Stimulated activated CD8-positive, alpha-beta memory T cell treated with anti-CD3 and anti-CD28 coated beads, Interleukin-7, amount 100 ng/mL, for 48 hours (primary cell): Measurements from ENCODE around the gene PIP4K2B.

Experiments
- DNase-seq, 2 donors: peaks; one replicate each; pipeline ENCODE4 v3.0.0-alpha.2; 2020; ENCODE audit warnings: low read depth in 1 of 2; ENCODE audit errors: extremely low read depth in 1 of 2

Gene PIP4K2B

DNA sequence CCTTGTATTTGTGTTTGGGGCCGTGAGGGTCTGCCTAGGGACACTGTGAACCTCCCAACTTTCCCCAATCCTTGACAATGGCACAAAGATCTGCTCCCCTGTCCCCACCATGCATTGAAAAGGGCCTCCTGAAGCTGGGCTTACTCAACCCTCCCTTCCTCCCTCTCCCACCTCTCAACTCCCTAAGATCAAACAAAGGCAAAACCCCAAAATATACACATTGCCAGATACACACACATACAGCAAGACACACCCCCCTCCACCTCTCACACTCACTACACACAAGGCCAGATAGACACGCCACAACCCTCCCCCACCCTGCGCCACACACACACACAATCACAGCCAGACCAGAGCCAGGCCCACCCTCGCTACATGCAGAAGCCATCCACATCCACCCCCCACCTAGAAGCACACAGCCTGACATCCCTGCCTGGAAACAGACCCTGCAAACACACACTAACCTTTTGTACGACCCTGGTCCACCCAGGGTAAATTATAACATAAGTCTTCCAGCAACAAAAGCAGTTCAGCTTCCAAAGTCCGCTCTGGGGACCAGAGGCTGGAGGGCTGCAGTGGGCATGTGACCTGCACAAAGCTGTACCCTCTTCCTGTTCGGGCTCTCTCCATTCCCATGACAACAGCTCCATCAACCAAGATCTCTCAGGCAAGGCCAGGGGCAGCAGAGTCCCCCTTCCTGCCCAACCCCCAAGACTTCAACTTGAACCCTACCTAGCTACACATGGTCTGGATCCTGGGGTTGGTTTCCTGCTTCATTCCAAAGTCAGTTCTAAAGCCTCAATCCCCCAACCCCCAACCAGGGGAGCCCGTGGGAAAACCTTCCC lies 53.1 kb downstream of the PIP4K2B start:
- no peak for DNase-seq

- no peak for DNase-seq
Measured at GRCh38 chr17:38745545-38745944, 53.8 kb downstream of the PIP4K2B start.

DNA sequence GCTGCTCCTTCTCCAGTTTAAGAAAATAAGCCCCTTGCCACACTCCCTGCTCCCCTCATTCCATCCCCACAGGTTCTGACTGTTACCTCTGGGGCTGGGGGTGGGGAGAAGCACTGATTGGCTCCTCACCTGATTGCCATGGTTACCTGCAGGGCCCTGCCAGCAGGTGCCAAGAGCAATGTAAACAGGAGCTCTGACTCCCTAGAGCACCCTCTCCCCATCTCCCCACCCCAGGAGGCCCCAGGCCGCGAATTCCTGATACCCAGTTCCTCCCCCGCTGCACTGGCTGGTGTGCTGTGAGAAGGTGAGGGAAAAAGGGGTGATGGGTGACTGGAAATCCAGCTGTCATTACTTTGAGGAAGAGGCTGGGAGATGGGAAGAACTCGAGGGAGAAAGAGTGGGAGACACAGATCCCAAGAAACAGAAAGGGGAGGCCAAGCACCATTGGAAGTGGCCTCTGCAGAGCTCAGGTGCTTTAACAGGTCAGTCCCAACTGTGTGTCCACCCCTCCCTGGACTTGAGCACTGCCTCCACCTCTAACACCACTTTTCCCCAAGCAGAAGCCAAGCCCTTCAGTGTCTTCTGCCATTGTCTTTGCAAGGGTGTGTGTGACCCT lies 55.7 kb downstream of the PIP4K2B start:
- DNase-seq: no peak

DNA sequence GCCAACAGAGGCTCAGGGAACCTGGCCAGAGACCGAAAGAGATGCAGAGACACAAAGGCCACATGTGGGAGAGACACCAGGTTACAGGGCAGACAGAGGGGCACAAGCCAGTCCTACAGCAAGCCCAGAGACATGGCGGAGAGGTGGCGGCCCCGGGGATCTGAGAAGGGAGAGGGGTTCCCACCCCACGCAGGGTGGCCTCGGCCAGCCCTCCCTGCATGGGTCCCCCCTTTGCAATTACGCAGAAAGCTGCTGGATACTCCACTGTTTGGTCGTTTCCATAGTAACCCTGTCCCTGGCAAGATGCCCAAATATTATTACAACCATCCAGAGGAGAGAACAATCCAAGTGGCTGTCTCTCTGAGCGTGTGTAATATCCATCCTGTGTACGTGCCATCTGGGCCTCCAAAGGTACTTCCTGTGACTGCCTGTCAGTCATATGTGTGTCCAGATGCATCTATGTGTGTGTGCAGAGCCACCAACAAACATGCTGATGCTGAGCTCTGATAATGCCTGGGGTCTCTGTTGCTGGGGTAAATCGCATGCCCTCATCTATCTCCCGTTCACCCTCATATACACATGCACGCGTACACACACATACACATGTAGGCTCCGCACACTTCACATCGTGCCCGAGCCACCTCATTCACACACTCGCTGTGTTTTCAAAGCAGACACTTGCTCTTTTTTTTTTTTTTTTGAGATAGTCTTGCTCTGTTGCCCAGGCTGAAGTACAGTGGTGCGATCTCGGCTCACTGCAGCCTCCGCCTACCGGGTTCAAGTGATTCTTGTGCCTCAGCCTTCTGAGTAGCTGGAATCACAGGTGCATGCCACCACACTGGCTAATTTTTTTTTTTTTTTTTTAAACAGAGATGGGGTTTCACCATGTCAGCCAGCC lies 56.7 kb downstream of the PIP4K2B start:
- no peak for DNase-seq

DNA sequence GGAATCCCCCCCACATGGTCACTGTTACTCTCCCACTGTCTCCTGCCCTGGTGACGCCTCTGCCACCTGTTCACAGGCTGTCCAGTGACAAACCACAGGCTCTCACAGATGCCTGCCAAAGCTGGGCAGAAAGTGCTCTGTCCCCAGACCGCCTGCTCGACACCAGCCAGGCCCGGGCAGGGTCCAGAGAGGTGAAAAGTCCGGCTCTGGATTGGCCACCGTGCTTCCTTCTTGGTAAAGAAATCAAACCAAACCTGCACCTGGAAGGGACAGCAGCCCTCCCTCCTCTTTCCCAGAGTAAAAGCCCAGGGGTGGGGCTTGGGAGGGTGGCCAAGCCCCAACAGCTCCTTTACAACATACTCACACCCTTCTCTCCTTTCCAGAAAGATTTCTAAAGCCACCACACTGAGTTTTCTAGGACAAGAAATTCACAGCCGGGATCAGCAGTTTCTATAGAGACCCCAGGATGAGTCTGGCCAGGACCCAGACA lies 57.4 kb downstream of the PIP4K2B start:
- DNase-seq: no peak

- DNase-seq: no peak
Measured at GRCh38 chr17:38741461-38741860, 57.9 kb downstream of the PIP4K2B start.

DNA sequence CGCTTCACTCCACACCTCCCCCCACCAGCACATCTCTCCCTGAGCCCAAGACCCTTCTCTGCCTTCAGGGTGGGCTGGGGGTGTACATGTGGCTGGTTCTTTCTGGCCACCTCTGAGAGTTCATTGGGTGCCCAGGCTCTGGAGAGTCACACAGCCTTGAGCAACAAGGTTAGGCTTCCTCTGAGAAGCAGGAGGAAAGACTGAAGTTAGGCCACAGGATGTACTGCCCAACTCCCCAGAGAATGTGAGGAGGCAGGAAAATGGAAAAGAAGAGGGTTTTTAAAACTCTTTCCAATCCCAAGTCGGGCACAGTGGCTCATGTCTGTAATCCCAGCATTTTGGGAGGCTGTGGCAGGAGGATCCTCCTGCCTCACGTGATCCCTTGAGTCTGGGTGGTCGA lies 58.5 kb downstream of the PIP4K2B start:
- no peak for DNase-seq

GRCh38 chr17:38740044-38740443 lies 59.3 kb downstream of the PIP4K2B start:
- no peak for DNase-seq

DNA sequence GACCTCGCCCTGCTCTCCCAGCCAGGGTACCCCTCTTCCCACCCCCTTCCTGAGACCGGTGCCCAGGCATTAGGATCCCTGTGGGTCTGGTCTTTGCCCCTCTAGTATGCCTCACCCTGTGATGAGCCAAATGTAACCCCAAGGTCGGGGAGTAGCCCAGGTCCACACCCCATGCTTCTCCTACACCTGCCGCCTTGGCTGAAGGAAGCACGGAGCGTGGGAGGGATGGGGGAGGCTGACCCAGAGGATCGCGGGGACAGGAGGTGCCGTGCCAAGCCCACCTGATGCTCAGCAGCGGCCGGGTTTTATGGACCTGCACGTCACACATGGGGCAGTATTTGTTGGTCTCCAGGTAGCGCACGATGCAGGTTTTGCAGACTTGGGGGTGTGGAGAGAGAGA lies 60.1 kb downstream of the PIP4K2B start:
- DNase-seq: no peak

DNA sequence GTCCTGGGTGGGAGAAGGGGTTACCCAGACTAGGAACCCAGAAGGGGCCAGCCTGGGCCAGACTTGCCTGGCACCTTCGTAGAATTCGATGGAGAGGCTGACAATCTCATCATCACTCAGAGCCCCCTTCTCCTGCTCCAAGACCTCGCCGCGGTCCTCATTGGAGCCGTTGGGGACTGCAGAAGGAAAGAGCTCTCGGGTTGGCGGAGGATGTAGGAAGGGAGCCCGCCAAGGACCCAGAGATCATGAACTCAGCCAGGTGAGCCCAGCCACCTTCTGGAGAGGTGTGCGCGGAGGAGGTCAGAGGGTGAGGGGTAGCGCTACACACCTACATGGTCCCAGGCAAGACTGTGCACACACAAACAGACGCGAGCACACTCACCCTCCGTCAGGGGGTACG lies 60.7 kb downstream of the PIP4K2B start:
- no peak for DNase-seq

GRCh38 chr17:38738007-38738662 lies 61.2 kb downstream of the PIP4K2B start:
- no peak for DNase-seq

DNA sequence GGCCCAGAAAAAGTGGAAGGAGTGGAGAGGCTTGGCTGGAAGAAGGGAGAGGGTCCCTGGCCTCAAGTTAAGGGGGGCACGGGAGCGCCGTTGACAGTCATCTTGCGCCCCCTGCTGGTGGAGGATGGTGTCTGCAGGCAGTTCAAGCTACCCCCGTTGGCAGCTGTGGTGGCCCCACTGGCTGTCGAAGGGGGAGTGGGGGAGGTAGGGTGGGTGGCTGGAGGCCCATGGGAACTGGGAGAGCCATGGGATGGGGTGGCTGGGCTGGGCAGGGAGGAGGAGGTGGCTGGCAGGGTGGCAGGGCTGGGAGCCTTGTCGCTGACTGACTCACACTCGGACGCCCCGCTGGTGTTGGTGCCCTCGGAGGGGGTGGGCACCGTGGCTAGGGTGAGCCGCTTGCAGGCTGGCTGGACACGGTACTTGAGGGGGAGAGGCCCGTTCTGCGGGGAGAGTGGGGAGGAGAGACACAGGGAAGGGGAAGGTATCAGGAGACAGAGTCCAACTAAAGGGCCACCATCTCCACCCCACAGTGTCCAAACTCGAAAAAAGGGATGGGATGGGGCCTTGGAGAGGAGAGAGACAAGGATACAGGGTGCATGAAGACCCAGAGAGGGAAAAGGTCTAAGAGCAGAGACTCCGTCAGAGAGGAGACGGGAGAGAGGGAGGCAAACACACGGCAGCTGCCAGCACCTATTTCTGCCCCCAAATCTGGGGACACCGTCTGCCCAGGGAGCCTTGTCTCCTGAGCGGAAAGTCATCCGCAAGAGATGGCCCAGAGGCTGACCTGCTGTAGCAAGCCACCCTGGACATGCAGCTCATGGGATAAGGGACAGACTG lies 64.0 kb downstream of the PIP4K2B start:
- peak in 1 of 2 donors; percentile 55 for DNase-seq

GRCh38 chr17:38733982-38734973 lies 65.1 kb downstream of the PIP4K2B start:
- DNase-seq: no peak

GRCh38 chr17:38733282-38733981 lies 65.9 kb downstream of the PIP4K2B start:
- DNase-seq: no peak

- DNase-seq: no peak
Measured at GRCh38 chr17:38732376-38733281, 66.7 kb downstream of the PIP4K2B start.

DNA sequence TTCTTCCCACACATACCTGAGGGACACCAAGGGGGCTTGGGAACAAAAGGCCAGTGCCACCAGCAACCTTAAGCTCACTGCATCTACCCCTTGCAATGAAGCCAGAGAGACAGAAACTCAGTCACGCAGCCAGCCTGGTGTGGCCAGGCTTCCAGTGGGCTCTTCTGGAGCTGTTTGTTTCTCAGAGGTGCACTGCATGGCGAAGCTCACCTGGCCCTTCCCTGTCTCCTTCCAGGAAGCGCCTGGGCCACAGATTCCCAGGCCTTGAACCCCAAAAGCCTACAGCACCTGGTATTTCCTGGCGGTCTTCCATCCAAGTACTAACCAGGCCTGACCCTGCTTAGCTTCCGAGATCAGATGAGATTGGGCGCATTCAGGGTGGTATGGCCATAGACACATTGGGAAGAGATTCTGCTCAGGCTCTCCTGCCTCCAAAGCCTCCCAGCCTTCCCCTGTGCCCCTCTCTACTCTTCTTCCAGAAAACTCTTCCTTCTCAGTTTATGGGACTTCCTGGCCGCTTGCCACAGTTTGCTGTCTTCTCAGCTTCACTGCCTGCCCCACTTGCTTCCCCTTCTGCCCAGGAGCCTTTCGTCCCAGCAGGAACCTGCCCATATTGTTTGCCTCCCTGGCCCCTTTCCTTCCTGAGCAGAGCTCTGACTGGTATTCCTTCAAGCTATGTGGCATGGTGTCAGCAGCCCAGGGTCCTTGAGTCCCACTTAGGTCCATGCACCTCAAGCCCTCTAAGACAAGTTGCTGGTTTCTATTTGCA lies 67.6 kb downstream of the PIP4K2B start:
- DNase-seq: no peak
